Activated T-helper 17 cell treated with anti-CD3 and anti-CD28 coated beads, Interleukin-2, amount 50 U/mL, for 72 hours (primary cell): ENCODE measurements around the gene CLEC1A. TPM values are rescaled to one million over a fixed set of nuclear protein-coding genes. Genes with fewer than 3 reads are reported as not detected.

Experiments used
- ATAC-seq: fragments of 150-1000 bp; cut with Tn5 transposase; replicated peaks from 2 replicates; pipeline ENCODE4 v1.10.0; 2021; ENCODE audit warnings: mild to moderate bottlenecking, moderate library complexity
- H3K27ac Mint-ChIP-seq: one replicate; pipeline ENCODE4 v1.8.0; 2022; ENCODE audit warnings: mixed read lengths
- H3K27me3 Mint-ChIP-seq: one replicate; pipeline ENCODE4 v1.8.0; 2022; ENCODE audit warnings: mixed read lengths
- H3K36me3 Mint-ChIP-seq: one replicate; pipeline ENCODE4 v1.8.0; 2022; ENCODE audit warnings: low read depth, mild to moderate bottlenecking, mixed read lengths
- H3K4me1 Mint-ChIP-seq: one replicate; pipeline ENCODE4 v1.8.0; 2022; ENCODE audit warnings: mixed read lengths
- H3K4me3 Mint-ChIP-seq: one replicate; pipeline ENCODE4 v1.8.0; 2022; ENCODE audit warnings: mild to moderate bottlenecking, mixed read lengths
- H3K9me3 Mint-ChIP-seq: one replicate; pipeline ENCODE4 v1.8.0; 2022; ENCODE audit warnings: mixed read lengths
- total RNA-seq, 2 donors: library from RNA; stranded (reverse); gene quantifications; one replicate each; pipeline ENCODE4 v1.2.3, GENCODE V29; 2022

CLEC1A gene
- total RNA-seq, 2 donors from 2014 or later: not detected

- Mint-ChIP-seq H3K27me3 (no peaks in the 10 kb centered on the region), H3K4me1 (no peaks in the 10 kb centered on the region), H3K4me3 (no peak overlapping the region), H3K9me3 (no peaks in the 10 kb centered on the region), H3K27ac (no peak overlapping the region), H3K36me3 (no peaks in the 10 kb centered on the region)
- no peak for ATAC-seq
Observed at GRCh38 chr12:10115890-10116289, 17.1 kb upstream of the CLEC1A start.

- H3K27me3 Mint-ChIP-seq: no peaks in the 10 kb centered on the region
- no peak for ATAC-seq
Observed at GRCh38 chr12:10115311-10115710, 16.5 kb upstream of the CLEC1A start.

GRCh38 chr12:10113920-10114319 lies 15.1 kb upstream of the CLEC1A start:
- ATAC-seq: no peak
- Mint-ChIP-seq H3K4me1 (no peaks in the 10 kb centered on the region), H3K27ac (no peak overlapping the region), H3K27me3 (no peaks in the 10 kb centered on the region), H3K36me3 (no peaks in the 10 kb centered on the region), H3K4me3 (no peak overlapping the region), H3K9me3 (no peaks in the 10 kb centered on the region)

More at GRCh38 chr12:10115311-10115710, 16.5 kb upstream of the CLEC1A start:
- Mint-ChIP-seq H3K27ac (no peak overlapping the region), H3K9me3 (no peaks in the 10 kb centered on the region), H3K4me1 (no peaks in the 10 kb centered on the region), H3K36me3 (no peaks in the 10 kb centered on the region), H3K4me3 (no peak overlapping the region)

DNA sequence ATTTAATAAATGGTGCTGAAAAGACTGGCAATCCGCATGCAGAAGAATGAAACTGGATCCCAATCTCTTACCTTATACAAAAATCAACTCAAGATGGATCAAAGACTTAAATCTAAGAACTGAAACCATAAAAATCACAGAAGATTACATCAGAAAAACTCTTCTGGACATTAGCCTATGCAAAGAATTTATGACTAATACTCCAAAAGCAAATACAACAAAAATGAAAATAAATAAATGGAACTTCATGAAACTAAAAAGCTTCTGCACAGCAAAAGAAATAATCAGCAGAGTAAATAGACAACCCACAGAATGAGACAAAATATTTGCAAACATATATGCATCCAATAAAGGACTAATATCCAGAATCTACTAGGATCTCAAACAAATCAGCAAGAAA lies 14.3 kb upstream of the CLEC1A start:
- Mint-ChIP-seq H3K36me3 (no peaks in the 10 kb centered on the region), H3K27ac (no peak overlapping the region), H3K27me3 (no peaks in the 10 kb centered on the region), H3K4me1 (no peaks in the 10 kb centered on the region), H3K4me3 (no peak overlapping the region), H3K9me3 (no peaks in the 10 kb centered on the region)
- no peak for ATAC-seq

- Mint-ChIP-seq H3K27me3 (no peaks in the 10 kb centered on the region), H3K36me3 (no peaks in the 10 kb centered on the region), H3K4me1 (no peaks in the 10 kb centered on the region), H3K27ac (no peak overlapping the region), H3K4me3 (no peak overlapping the region), H3K9me3 (no peaks in the 10 kb centered on the region)
- no peak for ATAC-seq
Observed at GRCh38 chr12:10111451-10111850, 12.7 kb upstream of the CLEC1A start.

DNA sequence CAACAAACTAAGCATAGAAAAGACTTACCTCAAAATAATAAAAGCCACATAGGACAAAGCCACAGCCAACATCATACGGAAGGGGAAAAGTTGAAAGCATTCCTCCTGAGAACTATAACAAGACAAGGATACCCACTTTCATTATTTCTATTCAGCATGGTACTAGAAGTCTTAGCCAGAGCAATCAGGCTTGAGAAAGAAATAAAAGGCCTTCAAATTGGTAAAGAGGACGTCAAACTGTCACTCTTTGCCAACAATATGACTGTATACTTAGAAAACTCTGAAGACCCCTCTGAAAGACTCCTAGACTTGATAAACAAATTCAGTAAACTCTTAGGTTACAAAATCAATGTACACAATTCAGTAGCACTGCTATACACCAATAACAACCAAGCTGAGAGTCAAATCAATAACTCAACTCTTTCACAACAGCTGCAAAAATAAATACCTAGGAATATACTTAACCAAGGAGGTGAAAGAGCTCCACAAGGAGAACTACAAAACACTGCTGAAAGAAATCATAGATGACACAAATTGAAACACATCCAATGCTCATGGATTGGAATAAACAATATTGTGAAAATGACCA lies 11.6 kb upstream of the CLEC1A start:
- Mint-ChIP-seq H3K4me1 (no peaks in the 10 kb centered on the region), H3K36me3 (no peaks in the 10 kb centered on the region), H3K4me3 (no peak overlapping the region), H3K27ac (no peak overlapping the region), H3K9me3 (no peaks in the 10 kb centered on the region), H3K27me3 (no peaks in the 10 kb centered on the region)
- ATAC-seq: no peak

GRCh38 chr12:10102322-10102721 lies 3.5 kb upstream of the CLEC1A start:
- Mint-ChIP-seq H3K36me3 (no peaks in the 10 kb centered on the region), H3K27ac (no peak overlapping the region)

DNA sequence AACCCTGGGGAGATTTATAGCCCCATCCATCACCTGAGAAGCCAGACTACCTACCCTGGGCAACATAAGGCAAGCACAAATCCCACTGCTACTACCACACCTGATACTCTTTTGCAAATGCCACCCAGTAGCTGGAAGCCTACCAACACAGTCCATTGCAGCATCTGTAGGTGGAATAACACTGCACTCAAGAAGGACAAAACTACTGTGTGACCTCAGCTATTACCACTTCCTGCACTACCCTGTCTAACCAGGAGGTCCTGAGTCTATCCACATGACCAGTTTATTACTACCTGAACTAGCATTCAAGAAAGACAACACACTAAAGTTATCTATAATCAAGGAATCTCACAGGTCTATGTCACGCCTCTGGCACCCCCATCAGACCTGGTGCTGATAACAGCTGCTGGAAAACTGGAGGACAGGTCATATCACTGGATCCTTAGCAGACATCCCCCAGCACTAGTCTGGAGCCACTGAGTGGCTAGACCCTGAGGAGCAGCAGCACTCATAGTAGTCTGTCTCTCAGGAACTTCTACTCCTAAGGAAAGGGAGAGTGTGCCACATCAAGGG lies 2.9 kb upstream of the CLEC1A start:
- ATAC-seq: no peak
- H3K4me1 Mint-ChIP-seq: no peaks in the 10 kb centered on the region
- no peak overlapping the region for H3K4me3 Mint-ChIP-seq
- H3K27ac Mint-ChIP-seq: no peak overlapping the region
- H3K27me3 Mint-ChIP-seq: peaks cover 13% of the 10 kb centered on the region
- peaks cover 7% of the 10 kb centered on the region for H3K9me3 Mint-ChIP-seq
- no peaks in the 10 kb centered on the region for H3K36me3 Mint-ChIP-seq

More at GRCh38 chr12:10102322-10102721, 3.5 kb upstream of the CLEC1A start:
- Mint-ChIP-seq H3K9me3 (peaks cover 7% of the 10 kb centered on the region), H3K4me3 (no peak overlapping the region), H3K27me3 (peaks cover 13% of the 10 kb centered on the region), H3K4me1 (no peaks in the 10 kb centered on the region)
- no peak for ATAC-seq

GRCh38 chr12:10101042-10101579 lies 2.3 kb upstream of the CLEC1A start:
- Mint-ChIP-seq H3K4me1 (no peaks in the 10 kb centered on the region), H3K9me3 (peaks cover 7% of the 10 kb centered on the region), H3K27me3 (peaks cover 13% of the 10 kb centered on the region), H3K36me3 (no peaks in the 10 kb centered on the region), H3K27ac (no peak overlapping the region), H3K4me3 (no peak overlapping the region)
- ATAC-seq: no peak

DNA sequence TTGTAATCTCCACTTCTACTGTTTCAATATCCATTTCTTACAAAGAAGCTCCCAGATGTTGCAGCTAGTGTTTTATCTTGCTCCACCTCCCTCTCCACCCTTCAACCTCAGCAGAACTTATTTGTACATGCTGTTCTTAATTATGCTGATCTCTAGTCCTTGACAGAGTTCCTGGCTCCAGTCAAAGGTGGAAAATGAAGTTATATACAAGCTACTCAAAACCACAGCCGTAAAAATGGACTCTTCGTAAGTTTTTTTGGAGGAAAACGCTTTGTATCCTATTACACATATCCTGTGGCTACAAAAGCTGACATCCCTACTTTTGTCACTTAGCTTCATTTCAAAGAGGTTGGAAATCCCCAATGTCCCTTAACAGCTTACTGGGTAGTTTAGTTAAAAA lies 1.3 kb downstream of the CLEC1A start:
- no peaks in the 10 kb centered on the region for H3K4me1 Mint-ChIP-seq
- ATAC-seq: no peak
- H3K9me3 Mint-ChIP-seq: no peaks in the 10 kb centered on the region
- H3K36me3 Mint-ChIP-seq: no peaks in the 10 kb centered on the region
- H3K27ac Mint-ChIP-seq: no peak overlapping the region
- no peak overlapping the region for H3K4me3 Mint-ChIP-seq
- peaks cover 5% of the 10 kb centered on the region for H3K27me3 Mint-ChIP-seq

GRCh38 chr12:10095971-10096370 lies 2.8 kb downstream of the CLEC1A start:
- Mint-ChIP-seq H3K27ac (no peak overlapping the region), H3K36me3 (no peaks in the 10 kb centered on the region), H3K4me1 (no peaks in the 10 kb centered on the region), H3K4me3 (no peak overlapping the region), H3K9me3 (no peaks in the 10 kb centered on the region), H3K27me3 (peaks cover under 1% of the 10 kb centered on the region)
- ATAC-seq: no peak

- Mint-ChIP-seq H3K4me1 (no peaks in the 10 kb centered on the region), H3K27me3 (peaks cover 5% of the 10 kb centered on the region), H3K4me3 (no peak overlapping the region), H3K9me3 (no peaks in the 10 kb centered on the region), H3K36me3 (no peaks in the 10 kb centered on the region), H3K27ac (no peak overlapping the region)
- ATAC-seq: no peak
Observed at GRCh38 chr12:10094646-10095395, 4.0 kb downstream of the CLEC1A start.

GRCh38 chr12:10088955-10089900 lies 9.6 kb downstream of the CLEC1A start:
- Mint-ChIP-seq H3K4me1 (no peaks in the 10 kb centered on the region), H3K36me3 (no peaks in the 10 kb centered on the region), H3K4me3 (no peak overlapping the region), H3K27me3 (peaks cover 15% of the 10 kb centered on the region), H3K27ac (no peak overlapping the region), H3K9me3 (peaks cover 9% of the 10 kb centered on the region)
- no peak for ATAC-seq

GRCh38 chr12:10088031-10088430 lies 10.8 kb downstream of the CLEC1A start:
- H3K4me1 Mint-ChIP-seq: no peaks in the 10 kb centered on the region
- no peak for ATAC-seq
- H3K27ac Mint-ChIP-seq: no peak overlapping the region
- H3K4me3 Mint-ChIP-seq: no peak overlapping the region
- H3K36me3 Mint-ChIP-seq: no peaks in the 10 kb centered on the region
- peaks cover 11% of the 10 kb centered on the region for H3K9me3 Mint-ChIP-seq
- peaks cover 15% of the 10 kb centered on the region for H3K27me3 Mint-ChIP-seq
